Activated naive CD4-positive, alpha-beta T cell treated with anti-CD3 and anti-CD28 coated beads, Interleukin-2, amount 50 U/mL, for 24 hours (primary cell): Measurements from ENCODE around the gene MAN2B2.

Source experiments
- H3K27ac Mint-ChIP-seq: one replicate; pipeline ENCODE4 v1.8.0; 2021; ENCODE audit warnings: mild to moderate bottlenecking, mixed read lengths
- H3K27me3 Mint-ChIP-seq: one replicate; pipeline ENCODE4 v1.8.0; 2021; ENCODE audit warnings: mixed read lengths
- H3K36me3 Mint-ChIP-seq: one replicate; pipeline ENCODE4 v1.8.0; 2021; ENCODE audit warnings: mixed read lengths
- H3K4me1 Mint-ChIP-seq: one replicate; pipeline ENCODE4 v1.8.0; 2021; ENCODE audit warnings: mixed read lengths
- H3K4me3 Mint-ChIP-seq: one replicate; pipeline ENCODE4 v1.8.0; 2021; ENCODE audit warnings: mild to moderate bottlenecking, mixed read lengths
- H3K9me3 Mint-ChIP-seq: one replicate; pipeline ENCODE4 v1.8.0; 2021; ENCODE audit warnings: mixed read lengths

The MAN2B2 gene

DNA sequence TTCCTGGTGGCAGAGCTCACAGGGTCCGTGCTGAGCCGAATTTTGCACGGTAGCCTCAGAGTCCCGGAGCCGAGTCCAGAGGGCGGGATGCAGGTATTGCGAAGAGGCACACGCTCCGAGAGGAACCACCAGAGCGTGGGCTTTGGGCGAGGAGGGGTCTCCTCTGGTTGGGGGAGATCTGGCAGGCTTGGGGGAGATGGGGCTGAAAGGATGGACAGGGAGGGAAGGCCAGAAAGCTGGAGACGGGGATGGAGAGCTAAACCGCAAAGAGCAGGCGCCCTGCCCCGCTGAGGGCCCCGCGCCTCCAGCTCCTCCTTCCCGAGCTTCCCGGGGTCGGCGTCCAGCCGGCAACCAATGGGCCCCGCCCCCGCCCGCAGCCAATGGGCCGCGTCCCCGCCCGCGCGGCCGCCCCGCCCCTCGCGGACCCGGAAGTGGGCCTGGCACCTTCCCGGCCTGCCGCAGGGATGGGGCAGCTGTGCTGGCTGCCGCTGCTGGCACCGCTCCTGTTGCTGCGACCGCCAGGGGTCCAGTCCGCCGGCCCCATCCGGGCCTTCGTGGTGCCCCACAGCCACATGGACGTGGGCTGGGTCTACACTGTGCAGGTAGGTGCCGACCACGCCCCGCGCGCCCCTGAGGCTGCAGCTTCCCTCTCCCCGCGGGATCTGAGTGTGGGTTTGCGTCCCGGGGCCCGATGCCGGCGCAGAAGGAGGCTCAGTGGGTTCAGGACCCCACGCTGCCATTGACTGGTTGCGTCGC is at the start of gene MAN2B2:
TSS of gene MAN2B2 (plus strand) at position 443 of the 756 bp plus-strand sequence. CDS start at position 465, 22 bp downstream.
- Mint-ChIP-seq H3K27ac (no peak within 1 kb of the TSS), H3K27me3 (no peaks in the 10 kb centered on the region), H3K4me1 (peaks cover 8% of the 10 kb centered on the region), H3K4me3 (peak within 1 kb of the TSS; percentile 89), H3K36me3 (peaks cover 7% of the 10 kb centered on the region), H3K9me3 (no peaks in the 10 kb centered on the region)

DNA sequence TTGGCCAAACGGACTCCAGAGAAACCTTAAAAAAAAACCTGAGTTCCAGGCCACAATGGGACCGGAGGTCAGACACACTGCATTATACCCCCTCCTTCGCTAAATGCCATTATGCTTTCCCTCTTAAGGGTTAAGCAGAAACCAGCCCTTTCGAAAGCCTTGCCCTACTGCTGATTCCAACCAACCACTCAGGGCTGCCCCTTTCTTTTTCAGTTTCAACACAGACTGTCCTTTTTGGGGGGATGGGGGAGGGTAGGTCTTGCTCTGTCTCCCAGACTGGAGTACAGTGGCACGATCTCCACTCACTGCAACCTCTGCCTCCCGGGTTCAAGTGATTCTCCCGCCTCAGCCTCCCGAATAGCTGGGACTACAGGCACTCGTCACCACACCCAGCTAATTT is 49.5 kb upstream of the MAN2B2 start:
- Mint-ChIP-seq H3K4me3 (no peak overlapping the region), H3K36me3 (no peaks in the 10 kb centered on the region), H3K9me3 (no peaks in the 10 kb centered on the region), H3K27me3 (no peaks in the 10 kb centered on the region), H3K27ac (no peak overlapping the region), H3K4me1 (no peaks in the 10 kb centered on the region)

DNA sequence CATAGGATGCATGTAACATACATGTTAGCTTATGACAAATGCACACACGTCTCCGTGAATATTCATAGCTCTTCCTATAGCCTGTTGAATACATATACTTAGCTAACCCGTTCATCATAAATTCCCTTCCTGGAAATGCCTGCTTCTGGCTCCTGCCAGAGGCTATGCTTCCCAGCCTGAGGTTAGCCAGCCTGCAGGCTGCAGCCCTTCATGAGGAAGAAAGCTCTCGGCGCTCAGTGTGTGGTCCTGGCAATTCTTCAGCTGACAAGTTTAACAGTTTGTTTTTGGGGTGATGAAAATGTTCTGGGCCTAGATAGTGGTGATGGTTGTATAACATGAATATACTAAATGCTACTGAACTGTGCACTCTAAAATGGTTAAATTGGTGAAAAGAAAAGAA is 48.8 kb upstream of the MAN2B2 start:
- no peaks in the 10 kb centered on the region for H3K9me3 Mint-ChIP-seq
- H3K27me3 Mint-ChIP-seq: no peaks in the 10 kb centered on the region
- H3K36me3 Mint-ChIP-seq: no peaks in the 10 kb centered on the region
- no peak overlapping the region for H3K4me3 Mint-ChIP-seq
- H3K4me1 Mint-ChIP-seq: no peaks in the 10 kb centered on the region
- H3K27ac Mint-ChIP-seq: no peak overlapping the region

DNA sequence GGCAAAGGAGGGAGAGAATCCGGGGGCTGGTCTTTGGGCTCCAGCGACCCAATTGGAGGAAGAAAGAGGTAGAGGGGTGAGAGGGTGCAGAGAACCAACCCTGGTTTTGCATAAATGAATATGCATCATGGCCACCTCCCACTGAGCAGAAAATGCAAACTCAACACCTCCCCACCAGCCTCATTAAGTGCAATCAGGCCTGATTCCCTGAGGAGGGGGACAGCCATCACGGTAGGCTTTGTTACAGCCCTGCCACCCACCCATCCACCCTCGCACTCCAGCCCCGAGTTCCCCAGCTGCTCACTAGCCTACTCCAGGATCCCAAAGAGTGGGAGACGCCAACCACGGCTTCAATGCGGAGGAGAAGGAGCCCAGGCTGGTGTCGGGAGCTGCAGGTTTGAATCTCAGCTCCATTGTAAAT is 48.3 kb upstream of the MAN2B2 start:
- Mint-ChIP-seq H3K4me3 (no peak overlapping the region), H3K4me1 (no peaks in the 10 kb centered on the region), H3K9me3 (no peaks in the 10 kb centered on the region), H3K27me3 (no peaks in the 10 kb centered on the region), H3K36me3 (no peaks in the 10 kb centered on the region), H3K27ac (no peak overlapping the region)

DNA sequence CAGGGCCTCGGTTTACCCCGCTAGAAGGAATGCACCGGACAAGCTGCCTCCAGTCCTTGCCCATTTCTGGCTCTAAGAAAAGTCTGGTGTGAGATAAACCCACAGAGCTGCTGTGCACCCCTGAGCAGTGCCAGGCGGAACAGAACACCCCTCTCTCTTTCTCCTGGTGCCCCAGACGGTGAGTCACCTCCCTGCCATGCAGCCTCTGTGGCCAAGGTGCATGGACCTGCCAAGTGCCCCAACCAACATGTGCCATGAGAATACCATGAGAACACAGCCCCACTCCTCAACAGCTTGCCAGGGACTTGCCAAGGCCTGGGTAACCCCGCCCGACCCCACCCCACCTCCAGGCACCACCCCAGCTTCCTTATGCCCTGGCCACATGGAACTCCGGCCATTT is 47.7 kb upstream of the MAN2B2 start:
- Mint-ChIP-seq H3K9me3 (no peaks in the 10 kb centered on the region), H3K36me3 (no peaks in the 10 kb centered on the region), H3K4me1 (no peaks in the 10 kb centered on the region), H3K27me3 (no peaks in the 10 kb centered on the region), H3K27ac (no peak overlapping the region), H3K4me3 (no peak overlapping the region)

DNA sequence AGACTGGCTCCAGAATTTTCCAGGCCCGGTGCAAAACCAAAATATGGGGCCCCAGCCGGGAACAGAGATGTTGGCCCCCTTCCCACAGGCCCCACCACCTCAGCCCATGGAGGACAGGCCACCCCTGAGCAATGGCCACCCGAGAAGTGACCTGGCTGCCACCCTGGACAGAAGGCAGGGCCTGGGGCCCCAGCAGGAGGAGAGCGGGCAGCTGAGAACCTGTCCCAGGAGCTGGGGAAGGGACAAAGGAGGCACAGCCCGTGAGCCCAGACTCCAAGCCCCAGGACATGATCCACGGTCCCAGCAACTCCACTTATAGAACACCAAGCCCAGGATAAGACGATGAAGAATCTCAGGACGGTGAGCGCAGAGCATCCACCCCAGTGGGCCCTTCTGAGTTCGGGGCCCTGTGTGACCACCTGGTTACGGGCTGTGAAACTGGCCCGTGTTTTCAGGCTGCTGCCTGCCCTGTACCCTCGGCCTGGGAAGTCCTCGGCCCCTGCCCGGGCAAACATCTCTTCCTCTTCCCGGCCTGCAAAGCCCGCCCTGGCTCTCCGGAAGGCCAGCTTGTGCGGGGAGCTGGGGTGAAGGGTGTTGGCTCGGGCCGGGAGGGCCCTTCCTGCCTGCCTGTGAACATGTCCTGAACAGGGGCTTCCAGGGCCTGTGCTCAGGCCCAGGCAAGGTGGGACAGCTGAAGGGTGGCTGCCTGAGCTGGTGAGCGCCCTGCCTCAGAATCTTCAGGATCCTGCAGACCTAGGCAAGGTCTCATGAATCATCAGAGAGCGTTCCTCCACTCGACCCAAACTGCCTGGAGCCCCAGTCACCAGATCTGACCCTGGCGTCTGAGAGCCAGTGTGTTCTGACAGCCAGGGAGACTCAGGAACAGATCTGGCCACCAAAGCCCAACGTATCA is 47.0 kb upstream of the MAN2B2 start:
- no peak overlapping the region for H3K4me3 Mint-ChIP-seq
- no peak overlapping the region for H3K27ac Mint-ChIP-seq
- no peaks in the 10 kb centered on the region for H3K9me3 Mint-ChIP-seq
- H3K27me3 Mint-ChIP-seq: no peaks in the 10 kb centered on the region
- no peaks in the 10 kb centered on the region for H3K36me3 Mint-ChIP-seq
- H3K4me1 Mint-ChIP-seq: no peaks in the 10 kb centered on the region

DNA sequence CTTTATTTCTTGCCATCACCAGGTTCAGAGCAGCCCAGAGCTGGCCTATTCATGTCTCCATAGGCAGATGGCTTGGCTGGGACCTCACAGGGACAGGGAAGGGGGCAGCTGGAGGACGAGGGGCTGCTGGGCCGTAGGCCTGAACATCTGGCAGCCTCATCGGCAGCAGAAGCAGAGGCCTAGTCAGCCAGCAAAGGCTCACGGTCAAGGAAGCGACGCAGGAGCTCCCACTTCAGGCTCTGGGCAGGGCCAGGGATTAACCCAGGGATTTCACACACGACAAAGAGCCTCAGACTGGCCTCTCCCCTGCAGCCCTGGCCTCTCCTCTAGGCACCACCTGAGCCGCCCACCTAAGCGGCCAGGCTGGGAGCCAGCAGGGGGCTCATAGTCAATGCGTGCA is 46.0 kb upstream of the MAN2B2 start:
- no peak overlapping the region for H3K27ac Mint-ChIP-seq
- no peaks in the 10 kb centered on the region for H3K9me3 Mint-ChIP-seq
- H3K36me3 Mint-ChIP-seq: no peaks in the 10 kb centered on the region
- no peaks in the 10 kb centered on the region for H3K27me3 Mint-ChIP-seq
- no peaks in the 10 kb centered on the region for H3K4me1 Mint-ChIP-seq
- H3K4me3 Mint-ChIP-seq: no peak overlapping the region

DNA sequence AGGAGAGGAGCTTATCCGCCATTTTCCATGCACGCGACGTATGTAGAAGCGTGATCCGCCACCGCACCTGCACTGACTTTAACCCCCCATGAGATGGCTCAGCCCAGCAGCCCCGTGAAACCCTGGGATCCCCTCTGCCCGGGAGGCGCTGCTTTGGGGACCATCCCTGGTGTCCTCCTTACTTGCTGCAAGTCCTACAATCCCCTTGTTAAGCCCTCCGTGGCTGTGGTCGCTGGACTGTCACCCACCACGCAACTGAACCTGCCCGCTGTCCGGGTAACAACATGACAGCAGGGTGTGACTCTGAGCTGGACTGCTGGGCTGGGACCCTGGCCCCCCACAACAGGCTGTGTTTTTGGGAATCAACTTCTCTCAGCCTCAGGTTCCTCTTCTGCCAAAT is 44.7 kb upstream of the MAN2B2 start:
- Mint-ChIP-seq H3K27me3 (no peaks in the 10 kb centered on the region), H3K27ac (no peak overlapping the region), H3K4me1 (no peaks in the 10 kb centered on the region), H3K4me3 (no peak overlapping the region), H3K9me3 (no peaks in the 10 kb centered on the region), H3K36me3 (no peaks in the 10 kb centered on the region)

DNA sequence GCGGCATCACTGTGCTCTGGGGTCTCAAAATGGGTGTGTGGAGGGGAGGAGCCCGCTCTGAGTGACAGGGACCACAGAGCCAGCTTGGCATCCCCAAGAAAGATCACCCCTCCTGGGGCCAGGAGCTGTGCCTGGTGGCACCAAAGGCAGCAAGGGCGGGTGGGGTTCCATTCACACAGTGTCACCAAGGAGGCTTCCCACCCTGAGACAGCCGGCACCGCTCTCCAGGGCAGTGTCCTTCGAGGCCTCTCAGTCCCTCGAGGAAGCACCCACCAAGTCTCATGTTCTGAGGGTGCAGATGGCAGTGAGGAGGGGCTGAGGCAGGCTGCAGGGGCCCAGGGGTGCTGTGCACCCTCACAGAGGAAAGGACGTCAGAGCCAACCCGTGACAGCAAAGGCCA is 44.0 kb upstream of the MAN2B2 start:
- Mint-ChIP-seq H3K4me1 (no peaks in the 10 kb centered on the region), H3K27ac (no peak overlapping the region), H3K27me3 (no peaks in the 10 kb centered on the region), H3K4me3 (no peak overlapping the region), H3K9me3 (no peaks in the 10 kb centered on the region), H3K36me3 (no peaks in the 10 kb centered on the region)

DNA sequence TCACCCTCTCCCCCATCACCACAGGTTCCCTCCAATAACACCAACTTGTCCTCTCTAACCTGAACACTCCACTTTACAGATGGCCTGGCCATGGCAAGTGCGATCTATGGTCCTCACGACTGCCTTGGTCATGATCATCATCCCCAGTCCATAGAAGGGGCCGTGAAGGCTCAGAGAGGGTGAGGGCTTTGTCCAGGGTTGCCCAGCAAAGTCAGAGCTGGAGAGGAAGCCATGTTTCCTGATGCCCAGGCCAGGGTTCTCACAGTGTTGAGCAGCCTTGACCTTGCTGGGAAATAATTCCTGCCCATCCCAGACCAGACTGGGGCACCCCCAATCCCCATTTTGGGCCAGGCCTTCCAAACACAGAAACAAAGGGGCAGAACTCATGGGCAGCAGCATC is 42.9 kb upstream of the MAN2B2 start:
- no peak overlapping the region for H3K27ac Mint-ChIP-seq
- no peak overlapping the region for H3K4me3 Mint-ChIP-seq
- no peaks in the 10 kb centered on the region for H3K36me3 Mint-ChIP-seq
- no peaks in the 10 kb centered on the region for H3K27me3 Mint-ChIP-seq
- no peaks in the 10 kb centered on the region for H3K9me3 Mint-ChIP-seq
- no peaks in the 10 kb centered on the region for H3K4me1 Mint-ChIP-seq

DNA sequence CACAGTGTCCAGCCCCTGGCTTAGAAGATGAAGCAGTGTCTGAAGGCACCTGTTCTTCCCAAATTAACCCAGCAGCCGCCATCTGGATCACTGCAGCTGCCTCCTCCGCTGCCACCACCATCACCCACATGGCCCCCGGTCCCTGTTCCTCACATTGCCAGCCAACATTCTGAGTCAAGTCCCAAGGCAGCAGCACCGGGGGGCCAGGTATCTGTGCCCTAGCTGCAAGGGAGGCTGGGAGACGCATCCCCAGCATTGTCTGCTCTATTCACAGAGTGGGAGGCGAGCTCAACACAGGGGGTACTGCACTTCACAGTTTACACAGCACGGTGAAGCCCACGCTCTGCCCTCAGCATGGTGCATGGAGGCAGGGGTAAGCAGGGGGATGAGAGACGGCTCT is 42.3 kb upstream of the MAN2B2 start:
- Mint-ChIP-seq H3K4me3 (no peak overlapping the region), H3K27me3 (no peaks in the 10 kb centered on the region), H3K4me1 (no peaks in the 10 kb centered on the region), H3K27ac (no peak overlapping the region), H3K9me3 (no peaks in the 10 kb centered on the region), H3K36me3 (no peaks in the 10 kb centered on the region)

DNA sequence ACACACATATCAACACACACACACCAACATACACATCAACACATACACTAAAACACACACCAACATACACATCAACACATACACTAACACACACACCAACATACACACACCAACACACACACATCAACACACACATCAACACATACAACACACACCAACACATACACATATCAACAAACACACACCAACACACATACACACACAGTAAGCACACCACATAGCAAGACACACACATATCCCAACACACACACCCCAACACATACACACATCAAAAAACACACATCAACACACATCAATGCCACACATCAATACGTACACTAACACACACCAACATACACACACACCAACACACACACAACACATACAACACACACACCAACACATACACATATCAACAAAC is 40.9 kb upstream of the MAN2B2 start:
- peaks cover 2% of the 10 kb centered on the region for H3K27me3 Mint-ChIP-seq
- H3K27ac Mint-ChIP-seq: no peak overlapping the region
- H3K4me3 Mint-ChIP-seq: no peak overlapping the region
- H3K4me1 Mint-ChIP-seq: no peaks in the 10 kb centered on the region
- H3K9me3 Mint-ChIP-seq: no peaks in the 10 kb centered on the region
- H3K36me3 Mint-ChIP-seq: no peaks in the 10 kb centered on the region

DNA sequence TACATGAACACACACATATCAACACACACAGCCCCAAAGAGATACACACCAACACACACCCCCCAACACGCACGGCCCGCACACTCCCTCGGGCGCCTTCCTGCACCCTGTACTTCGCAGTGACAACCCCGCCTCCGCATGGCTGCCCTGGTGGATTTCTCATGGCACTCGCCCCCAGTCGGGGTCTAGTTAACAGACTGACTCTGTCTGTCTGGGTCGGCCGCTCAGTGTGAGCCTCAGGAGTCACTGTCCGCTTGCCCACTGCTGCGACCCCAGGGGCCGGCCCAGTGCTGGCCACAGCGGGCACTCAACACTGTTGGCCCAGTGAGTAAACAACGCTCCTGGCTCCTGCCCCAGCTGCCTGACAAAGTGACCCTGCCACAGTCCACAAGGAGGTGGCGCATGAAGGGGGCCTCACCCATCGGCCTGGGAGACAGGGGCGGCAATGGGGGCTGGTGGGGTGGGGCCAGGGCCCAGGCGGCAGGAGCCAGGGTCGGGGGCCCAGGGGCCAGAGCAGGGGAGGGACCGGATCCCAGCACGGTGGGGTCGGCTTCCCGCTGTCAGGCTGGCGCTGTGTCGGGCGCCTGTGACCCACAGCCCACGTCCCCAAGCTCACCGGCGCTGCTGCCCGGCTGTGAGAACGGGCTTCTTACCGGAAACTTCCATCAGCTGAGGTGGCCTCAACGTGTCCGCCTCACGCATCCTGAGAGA is 40.2 kb upstream of the MAN2B2 start:
- no peaks in the 10 kb centered on the region for H3K4me1 Mint-ChIP-seq
- no peaks in the 10 kb centered on the region for H3K9me3 Mint-ChIP-seq
- no peak overlapping the region for H3K27ac Mint-ChIP-seq
- no peaks in the 10 kb centered on the region for H3K36me3 Mint-ChIP-seq
- peaks cover 4% of the 10 kb centered on the region for H3K27me3 Mint-ChIP-seq
- no peak overlapping the region for H3K4me3 Mint-ChIP-seq

DNA sequence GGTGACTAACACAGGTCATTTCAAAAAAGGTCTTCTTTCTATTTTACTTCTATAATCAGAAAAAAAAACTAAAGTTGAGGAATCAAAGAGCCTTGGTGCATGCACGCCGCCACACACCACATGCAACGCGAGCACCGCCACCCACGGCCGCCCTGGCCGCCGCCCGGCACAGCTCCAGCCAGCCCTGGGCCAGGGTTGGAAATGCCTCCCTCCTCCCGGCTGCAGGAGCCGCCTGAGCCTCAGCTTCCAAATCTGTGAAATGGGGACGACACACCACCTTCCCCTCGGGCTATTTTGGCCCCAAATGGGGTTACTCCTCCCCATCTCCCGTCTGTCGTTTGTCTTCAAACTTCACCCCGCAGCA is 39.7 kb upstream of the MAN2B2 start:
- Mint-ChIP-seq H3K36me3 (no peaks in the 10 kb centered on the region), H3K9me3 (no peaks in the 10 kb centered on the region)

DNA sequence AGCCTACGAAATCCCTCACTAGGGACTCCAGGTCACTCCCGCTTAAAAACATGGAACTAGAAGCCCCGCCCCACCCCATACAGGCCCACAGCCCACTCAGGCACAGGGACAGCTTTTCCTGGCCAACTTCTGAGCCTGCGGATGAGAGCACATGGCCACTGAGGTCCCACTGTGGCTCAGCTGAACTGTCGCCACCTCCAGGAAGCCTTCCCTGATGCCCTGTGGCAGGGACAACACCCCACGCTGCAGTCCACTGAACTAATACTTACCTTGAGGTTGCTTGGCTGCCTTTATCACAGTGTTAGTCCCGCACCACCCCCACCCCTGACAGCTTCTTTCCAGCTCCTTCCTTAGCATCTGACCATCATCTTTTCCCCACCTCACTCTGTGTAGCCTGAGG is 39.3 kb upstream of the MAN2B2 start:
- Mint-ChIP-seq H3K4me1 (no peaks in the 10 kb centered on the region), H3K27ac (no peak overlapping the region), H3K9me3 (no peaks in the 10 kb centered on the region), H3K4me3 (no peak overlapping the region), H3K27me3 (peaks cover 4% of the 10 kb centered on the region), H3K36me3 (no peaks in the 10 kb centered on the region)

More for the DNA sequence above, 39.7 kb upstream of the MAN2B2 start:
- no peaks in the 10 kb centered on the region for H3K4me1 Mint-ChIP-seq
- H3K4me3 Mint-ChIP-seq: no peak overlapping the region
- peaks cover 4% of the 10 kb centered on the region for H3K27me3 Mint-ChIP-seq
- H3K27ac Mint-ChIP-seq: no peak overlapping the region

DNA sequence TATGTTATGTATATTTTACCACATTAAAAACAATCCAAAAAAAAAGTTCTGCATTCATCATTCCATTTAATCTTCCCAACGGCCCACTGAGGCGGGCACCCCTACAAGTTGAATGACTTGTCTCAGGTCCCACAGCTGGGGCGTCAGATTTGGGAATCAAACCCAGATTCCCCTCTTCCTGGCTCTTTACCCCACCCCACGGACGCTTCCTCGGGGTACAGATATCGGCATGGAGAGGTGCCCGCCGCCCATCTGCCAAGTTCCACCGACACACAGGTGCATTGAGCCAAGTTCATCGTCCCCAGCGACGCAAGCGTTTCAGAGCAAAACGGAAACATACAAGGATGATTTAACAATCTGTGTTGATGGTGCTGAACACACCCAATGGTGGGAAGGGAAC is 36.9 kb upstream of the MAN2B2 start:
- H3K36me3 Mint-ChIP-seq: no peaks in the 10 kb centered on the region
- H3K27ac Mint-ChIP-seq: no peak overlapping the region
- no peak overlapping the region for H3K4me3 Mint-ChIP-seq
- no peaks in the 10 kb centered on the region for H3K9me3 Mint-ChIP-seq
- no peaks in the 10 kb centered on the region for H3K4me1 Mint-ChIP-seq
- peaks cover 5% of the 10 kb centered on the region for H3K27me3 Mint-ChIP-seq
